ENCODE measurements around the gene SRRT.

The SRRT gene

GRCh38 chr7:100890653-100891567 lies 16.0 kb downstream of the SRRT start:
- 0 out of 2 replicates have a peak, but pooled peaks cover 4% of the 10 kb centered on the region for H3K27me3 ChIP-seq (ENCODE audit: insufficient read depth, low read length)
- peaks cover 26% of the 10 kb centered on the region for H3K36me3 ChIP-seq (ENCODE audit: insufficient read depth, low read length)
- no peaks in the 10 kb centered on the region for H3K9me2 ChIP-seq (ENCODE audit: low read depth, low read length)
- H3K27ac ChIP-seq (ENCODE audit: low read depth, low read length, poor library complexity, severe bottlenecking): no peak overlapping the region
- peaks cover 48% of the 10 kb centered on the region for H3K4me1 ChIP-seq (ENCODE audit: insufficient read depth, low read length, severe bottlenecking)
- H3K9me3 ChIP-seq (ENCODE audit: low read length): no peaks in the 10 kb centered on the region
- no peaks in the 10 kb centered on the region for H3K79me2 ChIP-seq (ENCODE audit: insufficient read depth, low read length)
- H2AFZ ChIP-seq (ENCODE audit: low read length): no peak overlapping the region
- peak overlapping the region; percentile 60 for H3K4me3 ChIP-seq (ENCODE audit: low read depth, low read length, poor library complexity, severe bottlenecking)
- H3F3A ChIP-seq (ENCODE audit: insufficient read depth, low read length): 0 out of 2 replicates have a peak, but pooled peaks cover 6% of the 10 kb centered on the region
- H4K20me1 ChIP-seq (ENCODE audit: insufficient read depth, low read length): no peaks in the 10 kb centered on the region
- TF ChIP-seq, protein P1, sequence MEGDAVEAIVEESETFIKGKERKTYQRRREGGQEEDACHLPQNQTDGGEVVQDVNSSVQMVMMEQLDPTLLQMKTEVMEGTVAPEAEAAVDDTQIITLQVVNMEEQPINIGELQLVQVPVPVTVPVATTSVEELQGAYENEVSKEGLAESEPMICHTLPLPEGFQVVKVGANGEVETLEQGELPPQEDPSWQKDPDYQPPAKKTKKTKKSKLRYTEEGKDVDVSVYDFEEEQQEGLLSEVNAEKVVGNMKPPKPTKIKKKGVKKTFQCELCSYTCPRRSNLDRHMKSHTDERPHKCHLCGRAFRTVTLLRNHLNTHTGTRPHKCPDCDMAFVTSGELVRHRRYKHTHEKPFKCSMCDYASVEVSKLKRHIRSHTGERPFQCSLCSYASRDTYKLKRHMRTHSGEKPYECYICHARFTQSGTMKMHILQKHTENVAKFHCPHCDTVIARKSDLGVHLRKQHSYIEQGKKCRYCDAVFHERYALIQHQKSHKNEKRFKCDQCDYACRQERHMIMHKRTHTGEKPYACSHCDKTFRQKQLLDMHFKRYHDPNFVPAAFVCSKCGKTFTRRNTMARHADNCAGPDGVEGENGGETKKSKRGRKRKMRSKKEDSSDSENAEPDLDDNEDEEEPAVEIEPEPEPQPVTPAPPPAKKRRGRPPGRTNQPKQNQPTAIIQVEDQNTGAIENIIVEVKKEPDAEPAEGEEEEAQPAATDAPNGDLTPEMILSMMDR (IDR thresholded peaks at IDR 0.05; ENCODE audit: low read length): no peak
- no peak for TF ChIP-seq EZH2 (IDR thresholded peaks at IDR 0.05; ENCODE audit: borderline replicate concordance, low read length)
- H3K4me2 ChIP-seq (ENCODE audit: low read length): peak overlapping the region; percentile 77
- peak overlapping the region; percentile 52; the same call in 1 of the 2 replicates for H3K9ac ChIP-seq (ENCODE audit: low read length)

DNA sequence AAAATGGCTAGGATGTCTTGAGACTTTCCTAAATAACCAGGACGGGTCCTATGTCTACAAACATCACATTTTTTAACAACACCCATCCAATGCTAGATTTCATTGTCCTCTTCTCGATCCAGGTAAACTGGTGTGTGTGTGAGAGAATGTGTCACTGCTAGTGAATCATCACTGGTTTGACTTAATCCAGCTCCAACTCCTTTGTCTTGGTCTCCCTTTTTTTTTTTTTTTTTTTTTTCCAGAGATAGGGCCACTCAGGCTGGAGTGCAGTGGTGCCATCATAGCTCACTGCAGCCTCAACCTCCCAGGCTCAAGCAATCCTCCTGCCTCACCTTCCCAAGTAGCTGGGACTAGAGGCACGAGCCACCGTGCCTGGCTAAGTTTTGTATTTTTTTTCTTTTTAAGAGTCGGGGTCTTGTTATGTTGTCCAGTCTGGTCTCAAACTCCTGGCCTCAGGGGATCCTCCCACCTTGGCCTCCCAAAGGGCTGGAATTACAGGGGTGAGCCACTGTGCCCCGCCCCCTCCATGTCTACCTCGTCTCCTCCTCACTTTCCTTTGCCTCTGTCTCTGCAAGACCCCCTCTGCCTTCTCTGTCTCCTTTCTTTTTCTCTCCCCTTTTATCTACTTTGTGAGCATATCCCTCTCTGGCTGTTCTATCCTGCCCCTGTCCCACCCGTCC lies 16.8 kb downstream of the SRRT start:
- Histone ChIP-seq H3K4me1 (ENCODE audit: insufficient read depth, low read length, severe bottlenecking) (peaks cover 49% of the 10 kb centered on the region), H3K4me3 (ENCODE audit: low read depth, low read length, poor library complexity, severe bottlenecking) (no peak overlapping the region), H3K4me2 (ENCODE audit: low read length) (no peak overlapping the region), H3K36me3 (ENCODE audit: insufficient read depth, low read length) (peaks cover 18% of the 10 kb centered on the region), H3K9me2 (ENCODE audit: low read depth, low read length) (no peaks in the 10 kb centered on the region), H3F3A (ENCODE audit: insufficient read depth, low read length) (0 out of 2 replicates have a peak, but pooled peaks cover 6% of the 10 kb centered on the region), H3K27me3 (ENCODE audit: insufficient read depth, low read length) (0 out of 2 replicates have a peak, but pooled peaks cover 4% of the 10 kb centered on the region), H4K20me1 (ENCODE audit: insufficient read depth, low read length) (no peaks in the 10 kb centered on the region), H3K79me2 (ENCODE audit: insufficient read depth, low read length) (no peaks in the 10 kb centered on the region), H2AFZ (ENCODE audit: low read length) (no peak overlapping the region), H3K27ac (ENCODE audit: low read depth, low read length, poor library complexity, severe bottlenecking) (no peak overlapping the region), H3K9ac (ENCODE audit: low read length) (no peak overlapping the region), H3K9me3 (ENCODE audit: low read length) (no peaks in the 10 kb centered on the region)
- TF ChIP-seq, protein P1 (IDR thresholded peaks at IDR 0.05; ENCODE audit: low read length): no peak
- no peak for TF ChIP-seq EZH2 (IDR thresholded peaks at IDR 0.05; ENCODE audit: borderline replicate concordance, low read length)

DNA sequence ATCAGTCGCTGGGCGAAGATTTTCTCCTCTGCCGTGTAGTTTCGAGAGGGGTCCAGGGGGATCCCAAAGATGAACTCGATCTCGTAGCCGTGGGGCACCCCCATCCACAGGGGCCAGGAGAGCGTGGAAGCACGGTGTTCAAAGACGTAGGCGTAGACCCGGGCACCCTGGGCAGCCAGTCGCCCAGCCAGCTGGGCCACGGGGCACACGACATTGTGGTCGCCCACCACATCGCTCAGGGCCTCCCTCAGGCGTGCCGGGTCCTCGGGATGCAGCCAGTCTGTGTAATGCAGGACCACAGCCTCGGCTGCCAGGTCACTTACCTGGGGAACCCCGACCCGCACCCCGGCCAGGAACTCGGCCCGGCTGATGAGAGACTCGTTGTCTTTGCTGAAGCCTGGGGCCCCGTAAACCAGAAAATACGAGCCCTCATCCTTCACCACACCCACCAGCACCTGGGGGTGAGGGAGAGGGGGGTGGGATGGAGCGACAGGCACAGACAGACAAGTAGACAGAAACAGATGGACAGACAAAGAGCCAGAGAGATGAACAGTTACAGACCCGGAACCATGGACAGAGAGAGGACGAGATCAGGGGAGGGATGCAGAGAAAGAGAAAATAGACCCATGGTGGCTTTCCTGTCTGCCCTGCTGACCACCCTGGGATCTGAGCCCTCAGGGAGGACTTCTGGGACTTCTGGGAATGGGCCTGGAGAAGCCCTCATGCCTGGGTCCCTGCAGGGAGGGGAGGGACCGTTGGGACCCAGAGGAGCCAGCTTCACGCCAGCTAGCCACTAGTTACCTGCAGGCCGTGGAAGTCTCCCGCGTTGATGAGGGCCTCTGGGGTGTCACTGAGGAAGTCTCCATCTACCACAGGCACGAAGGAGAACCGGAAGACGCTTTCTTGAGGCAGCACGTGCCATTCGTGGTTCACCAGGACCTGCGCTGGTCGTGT lies 17.7 kb downstream of the SRRT start:
- no peak overlapping the region for H3K4me2 ChIP-seq (ENCODE audit: low read length)
- 0 out of 2 replicates have a peak, but pooled peaks cover 6% of the 10 kb centered on the region for H3F3A ChIP-seq (ENCODE audit: insufficient read depth, low read length)
- H3K9ac ChIP-seq (ENCODE audit: low read length): no peak overlapping the region
- no peaks in the 10 kb centered on the region for H3K79me2 ChIP-seq (ENCODE audit: insufficient read depth, low read length)
- no peaks in the 10 kb centered on the region for H3K9me2 ChIP-seq (ENCODE audit: low read depth, low read length)
- H3K4me3 ChIP-seq (ENCODE audit: low read depth, low read length, poor library complexity, severe bottlenecking): no peak overlapping the region
- no peak overlapping the region for H2AFZ ChIP-seq (ENCODE audit: low read length)
- no peaks in the 10 kb centered on the region for H4K20me1 ChIP-seq (ENCODE audit: insufficient read depth, low read length)
- H3K27ac ChIP-seq (ENCODE audit: low read depth, low read length, poor library complexity, severe bottlenecking): no peak overlapping the region
- no peaks in the 10 kb centered on the region for H3K9me3 ChIP-seq (ENCODE audit: low read length)
- no peak for TF ChIP-seq EZH2 (IDR thresholded peaks at IDR 0.05; ENCODE audit: borderline replicate concordance, low read length)
- TF ChIP-seq, protein P1 (IDR thresholded peaks at IDR 0.05; ENCODE audit: low read length): no peak
- peaks cover 11% of the 10 kb centered on the region for H3K36me3 ChIP-seq (ENCODE audit: insufficient read depth, low read length)
- peaks cover 41% of the 10 kb centered on the region for H3K4me1 ChIP-seq (ENCODE audit: insufficient read depth, low read length, severe bottlenecking)
- H3K27me3 ChIP-seq (ENCODE audit: insufficient read depth, low read length): 0 out of 2 replicates have a peak, but pooled peaks cover 4% of the 10 kb centered on the region

Data from OCI-LY1 (cell line).